ENCODE results near the gene ZFHX3. TPM values are rescaled to one million over a fixed set of nuclear protein-coding genes. Genes with fewer than 3 reads are reported as not detected.

The ZFHX3 gene
- total RNA-seq, 1 experiment from 2014 or later: 1.5 TPM

DNA sequence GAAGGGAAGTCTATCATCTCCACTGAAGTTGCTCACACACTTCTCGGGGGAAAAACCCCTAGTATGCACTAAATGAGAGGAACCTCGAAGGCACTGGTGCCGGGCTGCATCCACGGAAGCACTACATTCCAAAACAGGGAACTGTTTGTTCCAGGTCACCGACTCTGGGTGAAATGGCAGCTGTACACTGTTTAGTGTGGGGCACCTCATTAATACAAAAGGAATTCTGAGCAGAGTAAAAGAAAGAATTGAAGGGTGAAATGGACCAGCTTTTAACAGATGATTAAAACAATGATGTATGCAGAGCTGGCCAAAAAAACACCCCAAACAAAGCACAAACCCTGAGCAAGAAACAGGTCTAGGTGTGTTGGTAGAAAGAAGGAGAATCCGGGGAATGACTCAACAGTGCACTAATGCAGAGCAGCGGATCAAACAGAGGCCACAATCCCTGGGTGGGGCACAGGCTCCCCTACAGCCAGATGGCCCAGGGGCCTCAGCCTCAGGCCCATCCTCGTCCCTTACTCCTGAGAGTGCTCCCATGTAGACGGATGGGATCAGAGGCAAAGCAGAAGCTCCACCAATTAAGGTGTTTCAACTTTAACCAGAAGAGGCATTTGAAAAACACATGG is 161.5 kb downstream of the ZFHX3 start:
- no peak overlapping the region for H3K18ac ChIP-seq (ENCODE audit: insufficient read length, low read depth, low read length)
- H3K79me2 ChIP-seq (ENCODE audit: insufficient read depth, low read length): no peaks in the 10 kb centered on the region
- H2BK5ac ChIP-seq (ENCODE audit: insufficient read length, low read length): no peak overlapping the region
- Mint-ChIP-seq H3K4me1 (no peaks in the 10 kb centered on the region), H3K9me3 (no peaks in the 10 kb centered on the region; a peak in 1 of 5 replicates), H3K36me3 (ENCODE audit: insufficient read depth in 1 of 3, low read depth in 3 of 3) (no peaks in the 10 kb centered on the region; a peak in 1 of 7 replicates), H3K4me3 (no peak overlapping the region), H3K27me3 (ENCODE audit: low read depth) (no peaks in the 10 kb centered on the region; the same call in none of the 2 replicates), H3K27ac (no peak overlapping the region)
- no peaks in the 10 kb centered on the region for H3K23me2 ChIP-seq (ENCODE audit: insufficient read length, low read depth, low read length, poor library complexity, severe bottlenecking)
- no peak overlapping the region for H2AFZ ChIP-seq (ENCODE audit: low read length)
- H2BK120ac ChIP-seq (ENCODE audit: low read depth, low read length, poor library complexity, severe bottlenecking): no peak overlapping the region
- no peak overlapping the region for H4K8ac ChIP-seq (replicated peaks; ENCODE audit: insufficient read length, low read depth, low read length)
- no peak overlapping the region for H3K23ac ChIP-seq (ENCODE audit: insufficient read length, low read depth, low read length)
- no peak overlapping the region for H3K27ac ChIP-seq (ENCODE audit: insufficient read length, low read depth, low read length)
- no peak for TF ChIP-seq CTCF (conservative IDR thresholded peaks at IDR 0.05)
- no peaks in the 10 kb centered on the region for H3K79me1 ChIP-seq (ENCODE audit: insufficient read depth, low read depth, low read length, poor library complexity, severe bottlenecking)
- H3K27me3 ChIP-seq (ENCODE audit: insufficient read depth, low read length): no peaks in the 10 kb centered on the region
- H3T11ph ChIP-seq (ENCODE audit: low read length): no peak overlapping the region
- no peaks in the 10 kb centered on the region for H3K4me1 ChIP-seq (ENCODE audit: insufficient read depth, low read length)
- no peak overlapping the region for H3K4me2 ChIP-seq (ENCODE audit: insufficient read depth, insufficient read length, low read length)
- H2BK15ac ChIP-seq (ENCODE audit: low read depth, low read length): no peak overlapping the region
- no peak for DNase-seq
- H3K56ac ChIP-seq (ENCODE audit: insufficient read length, low read depth, low read length): no peak overlapping the region
- no peak overlapping the region for H4K91ac ChIP-seq (ENCODE audit: insufficient read length, low read depth, low read length)
- no peak overlapping the region for H4K5ac ChIP-seq (ENCODE audit: insufficient read length, low read depth, low read length)
- no peak overlapping the region for H2BK12ac ChIP-seq (ENCODE audit: insufficient read length, low read depth, low read length)
- no peak overlapping the region for H3K9ac ChIP-seq (ENCODE audit: extremely low read depth, insufficient read length, low read length)
- no CpG with 5 or more reads among the region's 9 CpGs for WGBS (ENCODE audit: extremely low coverage, insufficient read length, low lambda C conversion rate)
- no peaks in the 10 kb centered on the region for H4K20me1 ChIP-seq (ENCODE audit: control insufficient read depth, insufficient read depth, insufficient read length)
- H2AK5ac ChIP-seq (ENCODE audit: insufficient read length, low read length): no peak overlapping the region
- no peak overlapping the region for H3K4ac ChIP-seq (ENCODE audit: low read depth, low read length)
- H3K14ac ChIP-seq (ENCODE audit: insufficient read depth, low read length): no peak overlapping the region
- no peak overlapping the region for H2BK20ac ChIP-seq (ENCODE audit: low read depth, low read length, poor library complexity, severe bottlenecking)
- H3K9me3 ChIP-seq (ENCODE audit: control insufficient read depth, low read depth, low read length): no peaks in the 10 kb centered on the region

Measured in H9 (cell line).